Panc1 (cell line): ENCODE measurements around the gene SUFU. TPM values are rescaled to one million over a fixed set of nuclear protein-coding genes. Genes with fewer than 3 reads are reported as not detected.

Experiments
- ATAC-seq: fragments of 200-7000 bp; cut with Tn5 transposase; 2 replicates; pipeline ENCODE4 v1.9.1; 2020; ENCODE audit warnings: mild to moderate bottlenecking, moderate library complexity
- BruUV-seq: library from RNA; stranded (reverse); fragments of 400-500 nt; replicated peaks from 2 replicates; lab custom pipeline; 2021; lab: Mats Ljungman, UMichigan
- CTCF ChIA-PET: fragments of 300-600 bp; sonication (Branson Sonifier 250); formaldehyde crosslinking; loops from one replicate; lab custom pipeline; 2022; ENCODE audit warnings: antibody characterized with exemption; lab: Charles Lee
- POLR2A ChIA-PET: fragments of 300-600 bp; sonication (Branson Sonifier 250); formaldehyde crosslinking; loops from one replicate; lab custom pipeline; 2022; ENCODE audit warnings: antibody characterized with exemption; lab: Charles Lee
- DNase-seq: peaks from one replicate; pipeline ENCODE4 v3.0.0-alpha.2; 2010; ENCODE audit warnings: low read depth, low spot score
- H3K27ac ChIP-seq: 2 replicates; pipeline ENCODE4 v1.5.1; 2011; ENCODE audit warnings: mild to moderate bottlenecking, low read length, inconsistent platforms
- H3K27me3 ChIP-seq: fragments of 200-500 bp; sonication (Bioruptor generic); 2 replicates; pipeline ENCODE4 v1.6.0; 2014; ENCODE audit warnings: low read length, inconsistent platforms; ENCODE audit not compliant: control insufficient read depth, insufficient read depth
- H3K36me3 ChIP-seq: fragments of 200-500 bp; sonication (Bioruptor generic); 2 replicates; pipeline ENCODE4 v1.5.1; 2014; ENCODE audit warnings: inconsistent platforms, mild to moderate bottlenecking, low read length, moderate library complexity; ENCODE audit not compliant: control insufficient read depth, insufficient read depth
- H3K4me1 ChIP-seq: 2 replicates; pipeline ENCODE4 v1.5.1; 2011; ENCODE audit warnings: inconsistent platforms, mild to moderate bottlenecking, low read length, moderate library complexity; ENCODE audit not compliant: control insufficient read depth, insufficient read depth
- H3K4me3 ChIP-seq, 2 experiments: 2 replicates each; pipeline ENCODE4 v1.5.1; 2011 to 2012; ENCODE audit warnings: low read depth in 2 of 2, low read length in 2 of 2, mild to moderate bottlenecking in 2 of 2, inconsistent platforms in 1 of 2, moderate library complexity in 1 of 2
- H3K9me3 ChIP-seq: fragments of 200-500 bp; sonication (Bioruptor generic); 2 replicates; pipeline ENCODE4 v1.5.1; 2014; ENCODE audit warnings: low read depth, mild to moderate bottlenecking, inconsistent platforms, low read length, moderate library complexity; ENCODE audit not compliant: control insufficient read depth, insufficient read depth
- POLR2AphosphoS5 ChIP-seq: IDR thresholded peaks from 2 replicates; pipeline ENCODE4 v1.6.1; 2012; ENCODE audit warnings: mild to moderate bottlenecking, low read depth, low read length, moderate library complexity
- SIN3A ChIP-seq: IDR thresholded peaks from 2 replicates; pipeline ENCODE4 v1.6.1; 2012; ENCODE audit warnings: low read depth, mild to moderate bottlenecking, low read length, moderate library complexity, borderline replicate concordance; ENCODE audit not compliant: insufficient read depth
- TCF7L2 ChIP-seq: IDR thresholded peaks from 2 replicates; pipeline ENCODE4 v1.6.1; 2011; ENCODE audit warnings: mild to moderate bottlenecking, low read depth, low read length, inconsistent platforms
- in situ Hi-C: cut with HindIII; loops from 2 replicates; pipeline ENCODE4 v1.10.0; 2016; ENCODE audit warnings: low sequenced_read_pairs, low pct_unique_long_range_greater_than_20kb
- intact Hi-C: fragments of 100-400 bp; cut with micrococcal nuclease; formaldehyde crosslinking; loops from one replicate; pipeline ENCODE4 v1.10.0; 2022; ENCODE audit not compliant: unreplicated experiment
- total RNA-seq: library from RNA; stranded (reverse); gene quantifications from one replicate; pipeline ENCODE4 v1.2.1, GENCODE V29; 2021; ENCODE audit not compliant: unreplicated experiment
- TF ChIP-seq, protein P1 (sequence below), 2 experiments: IDR thresholded peaks; 2 replicates each; pipeline ENCODE4 v1.6.1; 2011 to 2012; ENCODE audit warnings: low read depth in 2 of 2, control low read depth in 1 of 2, low read length in 1 of 2, mild to moderate bottlenecking in 1 of 2, moderate library complexity in 1 of 2; ENCODE audit not compliant: insufficient read depth in 1 of 2
- TF ChIP-seq, protein P2 (sequence below): fragments of 450-650 bp; IDR thresholded peaks from 2 replicates; pipeline ENCODE4 v1.5.1; 2017; ENCODE audit warnings: mild to moderate bottlenecking

Gene SUFU
- total RNA-seq, 1 experiment from 2014 or later, result 9.5 TPM

DNA sequence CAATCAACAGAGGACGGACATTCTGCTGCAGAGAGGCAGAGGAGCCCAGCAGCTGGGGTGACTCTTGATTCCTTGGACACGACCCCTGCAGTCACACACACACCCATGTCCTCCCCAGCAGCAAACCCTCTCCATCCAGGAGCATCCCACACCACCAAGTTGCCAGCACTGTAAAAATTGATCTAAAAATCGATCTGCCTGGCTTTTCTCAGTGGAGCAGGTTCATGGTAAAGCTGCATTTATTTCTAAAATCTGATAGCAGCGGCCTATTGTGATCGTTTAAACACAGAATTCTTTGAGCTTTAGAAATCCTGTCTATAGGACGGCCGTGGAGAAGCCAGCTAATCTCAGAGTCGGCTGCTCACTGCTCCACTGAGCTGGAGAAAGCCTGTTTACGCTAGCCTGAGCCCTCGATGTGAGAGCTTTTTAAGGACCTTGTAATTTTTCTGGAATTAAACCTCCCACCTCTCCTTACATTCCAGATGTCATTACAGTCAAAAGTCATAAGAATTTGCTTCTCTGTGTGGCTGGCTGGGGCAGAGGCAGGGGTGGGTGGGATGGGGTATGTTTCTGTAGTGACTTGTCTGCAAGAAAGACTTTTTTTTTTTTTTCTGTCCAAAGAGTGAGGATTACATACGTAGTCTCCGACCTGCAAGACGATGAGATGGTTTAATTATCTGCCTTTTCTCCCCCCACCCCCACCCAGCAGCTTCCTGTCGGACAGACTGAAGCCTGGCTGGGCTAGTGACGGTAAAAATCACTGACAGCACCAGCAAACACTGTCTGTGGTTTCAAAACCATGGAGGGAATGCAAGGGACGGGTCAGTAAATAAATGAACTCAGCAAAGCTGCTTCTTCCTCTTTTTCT, 172.1 kb downstream of the SUFU start:
- no peaks in the 10 kb centered on the region for H3K4me1 ChIP-seq
- ATAC-seq, result no peak
- H3K4me3 ChIP-seq, result no peak overlapping the region
- CTCF ChIA-PET, result interaction anchor here (0.7 kb wide), 1 partner anchor 11 kb away, joined by 6 read pairs; no protein-coding TSS in a partner anchor
- no TSS peak for BruUV-seq
- POLR2A ChIA-PET, result interaction anchor here (0.6 kb wide), 1 partner anchor 1103 kb away, joined by 3 read pairs; no protein-coding TSS in a partner anchor
- intact Hi-C loops, result no loop called here
- H3K27ac ChIP-seq, result no peak overlapping the region
- DNase-seq, result no peak
- no peaks in the 10 kb centered on the region for H3K27me3 ChIP-seq
- TF ChIP-seq POLR2AphosphoS5 (no peak), TCF7L2 (no peak)
- TF ChIP-seq, protein P1, sequence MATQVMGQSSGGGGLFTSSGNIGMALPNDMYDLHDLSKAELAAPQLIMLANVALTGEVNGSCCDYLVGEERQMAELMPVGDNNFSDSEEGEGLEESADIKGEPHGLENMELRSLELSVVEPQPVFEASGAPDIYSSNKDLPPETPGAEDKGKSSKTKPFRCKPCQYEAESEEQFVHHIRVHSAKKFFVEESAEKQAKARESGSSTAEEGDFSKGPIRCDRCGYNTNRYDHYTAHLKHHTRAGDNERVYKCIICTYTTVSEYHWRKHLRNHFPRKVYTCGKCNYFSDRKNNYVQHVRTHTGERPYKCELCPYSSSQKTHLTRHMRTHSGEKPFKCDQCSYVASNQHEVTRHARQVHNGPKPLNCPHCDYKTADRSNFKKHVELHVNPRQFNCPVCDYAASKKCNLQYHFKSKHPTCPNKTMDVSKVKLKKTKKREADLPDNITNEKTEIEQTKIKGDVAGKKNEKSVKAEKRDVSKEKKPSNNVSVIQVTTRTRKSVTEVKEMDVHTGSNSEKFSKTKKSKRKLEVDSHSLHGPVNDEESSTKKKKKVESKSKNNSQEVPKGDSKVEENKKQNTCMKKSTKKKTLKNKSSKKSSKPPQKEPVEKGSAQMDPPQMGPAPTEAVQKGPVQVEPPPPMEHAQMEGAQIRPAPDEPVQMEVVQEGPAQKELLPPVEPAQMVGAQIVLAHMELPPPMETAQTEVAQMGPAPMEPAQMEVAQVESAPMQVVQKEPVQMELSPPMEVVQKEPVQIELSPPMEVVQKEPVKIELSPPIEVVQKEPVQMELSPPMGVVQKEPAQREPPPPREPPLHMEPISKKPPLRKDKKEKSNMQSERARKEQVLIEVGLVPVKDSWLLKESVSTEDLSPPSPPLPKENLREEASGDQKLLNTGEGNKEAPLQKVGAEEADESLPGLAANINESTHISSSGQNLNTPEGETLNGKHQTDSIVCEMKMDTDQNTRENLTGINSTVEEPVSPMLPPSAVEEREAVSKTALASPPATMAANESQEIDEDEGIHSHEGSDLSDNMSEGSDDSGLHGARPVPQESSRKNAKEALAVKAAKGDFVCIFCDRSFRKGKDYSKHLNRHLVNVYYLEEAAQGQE (IDR thresholded peaks at IDR 0.05; ENCODE audit: insufficient read depth in 1 of 2, low read depth in 2 of 2, low read length in 1 of 2), result no peak
- TF ChIP-seq, protein P2, sequence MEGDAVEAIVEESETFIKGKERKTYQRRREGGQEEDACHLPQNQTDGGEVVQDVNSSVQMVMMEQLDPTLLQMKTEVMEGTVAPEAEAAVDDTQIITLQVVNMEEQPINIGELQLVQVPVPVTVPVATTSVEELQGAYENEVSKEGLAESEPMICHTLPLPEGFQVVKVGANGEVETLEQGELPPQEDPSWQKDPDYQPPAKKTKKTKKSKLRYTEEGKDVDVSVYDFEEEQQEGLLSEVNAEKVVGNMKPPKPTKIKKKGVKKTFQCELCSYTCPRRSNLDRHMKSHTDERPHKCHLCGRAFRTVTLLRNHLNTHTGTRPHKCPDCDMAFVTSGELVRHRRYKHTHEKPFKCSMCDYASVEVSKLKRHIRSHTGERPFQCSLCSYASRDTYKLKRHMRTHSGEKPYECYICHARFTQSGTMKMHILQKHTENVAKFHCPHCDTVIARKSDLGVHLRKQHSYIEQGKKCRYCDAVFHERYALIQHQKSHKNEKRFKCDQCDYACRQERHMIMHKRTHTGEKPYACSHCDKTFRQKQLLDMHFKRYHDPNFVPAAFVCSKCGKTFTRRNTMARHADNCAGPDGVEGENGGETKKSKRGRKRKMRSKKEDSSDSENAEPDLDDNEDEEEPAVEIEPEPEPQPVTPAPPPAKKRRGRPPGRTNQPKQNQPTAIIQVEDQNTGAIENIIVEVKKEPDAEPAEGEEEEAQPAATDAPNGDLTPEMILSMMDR, result no peak
- in situ Hi-C loops, result no loop called here
- H3K36me3 ChIP-seq, result no peaks in the 10 kb centered on the region
- no peaks in the 10 kb centered on the region for H3K9me3 ChIP-seq

DNA sequence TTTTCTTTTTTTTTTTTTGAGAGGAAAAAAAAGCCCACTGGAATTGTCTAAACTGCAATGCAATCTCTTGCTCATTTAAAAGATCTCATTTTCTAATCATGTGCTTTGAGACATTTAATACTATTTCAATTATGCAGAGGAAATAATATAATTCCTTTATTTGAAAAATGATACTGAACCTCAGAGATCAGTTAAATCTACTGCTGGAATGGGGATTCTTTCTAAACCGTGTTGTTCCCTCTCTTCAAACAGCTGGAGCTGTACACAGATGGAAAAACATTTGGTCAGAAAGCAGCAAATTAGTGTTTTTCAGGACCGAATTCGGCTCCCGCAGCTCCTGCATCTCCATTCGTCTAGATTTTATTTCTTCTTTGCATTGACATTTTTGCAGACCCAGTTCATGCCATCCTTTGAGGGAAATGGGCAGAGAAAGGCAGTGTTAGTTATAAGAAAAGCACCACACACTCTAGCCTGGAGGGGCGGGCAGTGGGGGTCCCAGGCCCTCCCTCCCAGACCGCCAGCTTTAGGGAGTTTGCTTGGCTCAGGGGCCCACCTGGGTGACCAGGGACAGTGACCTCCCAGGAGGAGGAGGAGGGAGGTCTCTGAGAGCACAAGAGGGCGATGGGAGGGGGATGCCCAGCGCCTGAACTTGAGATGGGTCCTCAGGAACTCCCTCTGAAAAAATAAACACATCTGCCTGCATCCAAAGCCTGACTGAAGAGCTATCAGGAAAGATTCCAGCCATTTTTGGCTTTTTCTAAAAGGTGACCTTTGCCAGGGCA, 173.0 kb downstream of the SUFU start:
- Histone ChIP-seq H3K9me3 (no peaks in the 10 kb centered on the region), H3K4me1 (no peaks in the 10 kb centered on the region), H3K4me3 (no peak overlapping the region), H3K27me3 (no peaks in the 10 kb centered on the region), H3K36me3 (no peaks in the 10 kb centered on the region), H3K27ac (no peak overlapping the region)
- BruUV-seq, result no TSS peak
- ChIA-PET CTCF (interaction anchor here (0.7 kb wide), 1 partner anchor 12 kb away, joined by 6 read pairs; no protein-coding TSS in a partner anchor), POLR2A (interaction anchor here (0.6 kb wide), 1 partner anchor 1104 kb away, joined by 3 read pairs; no protein-coding TSS in a partner anchor)
- ATAC-seq (no peak), DNase-seq (no peak)
- no peak for TF ChIP-seq SIN3A
- TF ChIP-seq, protein P1 (IDR thresholded peaks at IDR 0.05; ENCODE audit: insufficient read depth in 1 of 2, low read depth in 2 of 2, low read length in 1 of 2), result no peak
- no peak for TF ChIP-seq POLR2AphosphoS5
- TF ChIP-seq, protein P2, result no peak
- no peak for TF ChIP-seq TCF7L2
- in situ Hi-C loops (no loop called here), intact Hi-C loops (no loop called here)
